Measurements from ENCODE around the gene KRT3. TPM values are rescaled to one million over a fixed set of nuclear protein-coding genes. Genes with fewer than 3 reads are reported as not detected.

KRT3 gene
- total and polyA plus RNA-seq, 10 donors: not detected

- intact Hi-C loops (cut with DNase I; ENCODE audit: low total_unique reads): no loop called here
- Histone ChIP-seq H3K27me3 (replicated peaks in 1 of 7) (peaks cover 0 to 5% (median 0%) of the 10 kb centered on the region in 7 donors), H3K27ac (no peak within 1 kb of the TSS), H3K36me3 (no peaks in the 10 kb centered on the region), H3K4me3 (no peak within 1 kb of the TSS), H3K9me3 (no peaks in the 10 kb centered on the region), H3K4me1 (peaks cover 0 to 5% (median 0%) of the 10 kb centered on the region in 6 donors)
- WGBS, 5 donors: 80 to 92% (median 89%) methylated on average over 13 to 15 of the region's 15 CpGs
- no peak for TF ChIP-seq POLR2A (IDR thresholded peaks at IDR 0.05)
- no peak for TF ChIP-seq CTCF (IDR thresholded peaks at IDR 0.05 in 8 of 11, conservative IDR thresholded peaks at IDR 0.05 in 3 of 11)
- TF ChIP-seq POLR2AphosphoS5 (IDR thresholded peaks at IDR 0.05): no peak
- DNase-seq: peak; percentile 68
Observed at GRCh38 chr12:52813885-52814709, 18.2 kb upstream of the KRT3 start, which contains the start of gene KRT4. Gene KRT4, minus strand, starts transcription at chr12:52814116. Its CDS starts 58 bp downstream, at chr12:52814058.

DNA sequence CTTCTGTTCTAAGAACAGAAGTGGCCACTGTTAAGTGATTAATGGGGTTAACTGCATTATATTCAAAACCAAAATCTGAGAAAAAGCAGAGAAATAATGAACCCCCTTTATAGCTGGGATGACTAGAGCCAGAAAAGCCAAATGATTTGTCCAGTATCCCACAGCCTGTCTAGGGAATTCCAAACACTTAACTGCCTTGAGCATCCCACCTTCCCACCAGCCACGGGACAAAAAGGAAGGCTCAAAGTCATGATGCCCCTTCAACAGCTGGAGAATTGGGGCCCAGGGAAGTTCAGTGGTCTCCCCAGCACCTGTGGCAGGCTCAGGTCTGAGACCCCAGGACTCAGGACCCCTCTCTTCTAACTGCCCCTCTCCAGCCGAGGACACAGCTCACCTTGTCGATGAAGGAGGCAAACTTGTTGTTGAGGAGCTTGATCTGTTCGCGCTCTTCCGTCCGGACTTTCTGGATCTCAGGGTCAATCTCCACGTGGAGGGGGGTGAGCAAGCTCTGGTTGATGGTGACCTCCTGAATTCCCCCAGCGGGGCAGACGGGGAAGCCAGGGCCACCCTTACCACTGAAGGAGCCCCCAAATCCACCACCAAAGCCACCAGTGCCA lies 17.4 kb upstream of the KRT3 start:
- 64 to 92% (median 86%) methylated on average over 1 to 10 of the region's 10 CpGs for WGBS, 5 donors
- intact Hi-C loops (cut with DNase I; ENCODE audit: low total_unique reads): no loop called here
- Histone ChIP-seq H3K9me3 (no peaks in the 10 kb centered on the region), H3K4me1 (no peaks in the 10 kb centered on the region), H3K36me3 (no peaks in the 10 kb centered on the region), H3K27ac (no peak overlapping the region), H3K4me3 (no peak overlapping the region), H3K27me3 (replicated peaks in 1 of 7) (peaks cover 0 to 5% (median 0%) of the 10 kb centered on the region in 7 donors)
- DNase-seq: peak; percentile 64
- TF ChIP-seq POLR2A (IDR thresholded peaks at IDR 0.05) (no peak), CTCF (IDR thresholded peaks at IDR 0.05 in 8 of 11, conservative IDR thresholded peaks at IDR 0.05 in 3 of 11) (no peak), POLR2AphosphoS5 (IDR thresholded peaks at IDR 0.05) (no peak)

GRCh38 chr12:52812749-52813148 lies 16.8 kb upstream of the KRT3 start:
- Histone ChIP-seq H3K27me3 (replicated peaks in 1 of 7) (peaks cover 0 to 7% (median 0%) of the 10 kb centered on the region in 7 donors), H3K36me3 (no peaks in the 10 kb centered on the region), H3K9me3 (no peaks in the 10 kb centered on the region), H3K4me1 (no peaks in the 10 kb centered on the region), H3K4me3 (no peak overlapping the region), H3K27ac (no peak overlapping the region)
- intact Hi-C loops (cut with DNase I; ENCODE audit: low total_unique reads): no loop called here
- DNase-seq: no peak
- 33 to 40% (median 34%) methylated on average over 3 of the region's 3 CpGs for WGBS, 5 donors
- no peak for TF ChIP-seq CTCF (IDR thresholded peaks at IDR 0.05 in 8 of 11, conservative IDR thresholded peaks at IDR 0.05 in 3 of 11)
- TF ChIP-seq POLR2AphosphoS5 (IDR thresholded peaks at IDR 0.05): no peak
- TF ChIP-seq POLR2A (IDR thresholded peaks at IDR 0.05): no peak

DNA sequence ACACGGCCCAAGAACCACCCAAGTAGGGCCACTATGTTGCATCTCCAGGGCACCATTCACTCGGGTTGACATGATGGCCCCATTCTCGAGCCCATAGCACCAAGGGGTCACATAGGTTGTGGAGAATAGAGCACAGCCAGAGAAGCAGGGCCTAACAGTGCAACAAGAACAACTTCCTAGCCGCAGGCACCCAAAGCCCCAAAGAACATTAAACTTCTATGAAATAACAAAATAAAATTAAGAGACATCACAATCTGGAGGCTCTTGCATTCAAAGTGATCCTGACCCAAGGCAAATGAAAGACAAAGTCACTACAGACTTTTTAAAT lies 16.1 kb upstream of the KRT3 start:
- Histone ChIP-seq H3K27ac (no peak overlapping the region), H3K27me3 (replicated peaks in 1 of 7) (peaks cover 0 to 11% (median 0%) of the 10 kb centered on the region in 7 donors), H3K9me3 (no peaks in the 10 kb centered on the region), H3K4me1 (no peaks in the 10 kb centered on the region), H3K36me3 (no peaks in the 10 kb centered on the region), H3K4me3 (no peak overlapping the region)
- 49 to 83% (median 65%) methylated on average over 4 of the region's 4 CpGs for WGBS, 5 donors
- DNase-seq: no peak
- intact Hi-C loops (cut with DNase I; ENCODE audit: low total_unique reads): no loop called here
- no peak for TF ChIP-seq POLR2A (IDR thresholded peaks at IDR 0.05)
- TF ChIP-seq POLR2AphosphoS5 (IDR thresholded peaks at IDR 0.05): no peak
- TF ChIP-seq CTCF (IDR thresholded peaks at IDR 0.05 in 8 of 11, conservative IDR thresholded peaks at IDR 0.05 in 3 of 11): no peak

All from spleen (tissue), 11 donors.